ENCODE data around the gene TEKT1.
"Not testable (repeated sequence)": the region's sequence is repeated elsewhere in the genome, so short reads cannot be mapped to it uniquely, and the experiment has no call there.

TEKT1 gene

DNA sequence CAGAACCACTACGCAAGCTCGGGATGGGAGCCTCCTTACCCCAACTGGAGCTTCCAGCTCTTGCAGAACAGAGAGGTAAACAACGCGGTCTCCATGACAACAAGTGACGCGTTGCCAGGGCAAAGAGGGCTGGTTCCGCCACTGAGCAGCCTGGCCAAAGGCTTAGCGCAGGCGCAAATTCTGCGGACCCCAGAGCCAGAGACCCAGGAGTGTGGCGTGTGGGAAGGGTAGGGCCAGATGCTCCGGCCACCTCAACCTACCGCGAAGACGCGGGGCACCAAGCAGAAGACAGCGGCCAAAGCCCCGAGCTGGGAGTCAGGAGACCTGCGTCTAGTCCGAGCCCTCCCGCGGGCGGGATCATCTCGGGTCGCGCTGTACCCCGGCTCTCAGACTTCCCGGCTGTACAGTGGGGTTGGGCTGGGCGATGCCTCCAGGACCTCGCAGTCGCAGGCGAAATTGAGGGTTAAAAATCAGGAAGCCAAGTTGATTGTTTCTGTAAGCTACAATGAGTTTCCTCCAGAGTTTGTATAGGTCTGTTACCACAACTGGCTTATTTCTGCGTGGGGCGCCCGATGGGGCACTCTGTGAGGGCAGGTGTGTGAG is at the start of gene TEKT1:
TEKT1 (minus strand) TSS at position 69 of the 603 bp plus-strand sequence. CDS start 1,353 bp downstream, outside the sequence.
- DNase-seq, result peak; percentile 63

DNA sequence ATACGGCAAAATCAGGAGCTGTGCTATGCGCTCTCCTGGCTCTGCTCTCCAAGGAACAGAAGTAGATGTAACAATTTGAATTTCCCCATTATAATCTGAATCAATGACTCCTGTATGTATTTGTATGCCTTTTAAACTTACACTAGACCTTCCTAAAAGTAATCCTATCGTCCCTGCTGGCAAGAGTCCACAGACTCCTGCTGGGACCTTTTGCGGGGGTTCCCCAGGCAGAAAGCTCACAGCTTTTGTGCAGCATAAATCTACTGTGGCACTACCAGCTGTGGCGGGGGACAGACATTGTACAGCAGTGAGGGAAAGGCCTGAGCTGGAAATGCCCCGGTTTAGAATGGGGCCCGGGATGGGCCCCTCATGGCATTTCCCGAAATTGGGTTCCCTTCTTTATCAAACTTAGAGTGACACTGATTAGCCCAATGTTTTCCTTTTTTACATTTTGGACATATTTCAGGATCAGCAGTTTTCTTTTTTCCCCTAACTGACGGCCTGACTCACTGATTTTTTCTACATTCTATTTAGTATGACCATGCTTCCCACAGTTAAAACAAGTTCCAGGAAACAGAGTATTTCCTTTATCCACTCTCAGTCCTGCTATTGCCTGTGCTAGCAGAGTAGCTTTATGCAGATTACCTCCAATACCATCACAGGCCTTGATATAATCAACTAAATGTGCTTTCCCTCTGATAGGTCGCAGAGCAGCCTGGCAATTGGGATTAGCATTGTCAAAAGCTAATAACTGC is 47.9 kb upstream of the TEKT1 start:
- not testable (repeated sequence) for DNase-seq

DNA sequence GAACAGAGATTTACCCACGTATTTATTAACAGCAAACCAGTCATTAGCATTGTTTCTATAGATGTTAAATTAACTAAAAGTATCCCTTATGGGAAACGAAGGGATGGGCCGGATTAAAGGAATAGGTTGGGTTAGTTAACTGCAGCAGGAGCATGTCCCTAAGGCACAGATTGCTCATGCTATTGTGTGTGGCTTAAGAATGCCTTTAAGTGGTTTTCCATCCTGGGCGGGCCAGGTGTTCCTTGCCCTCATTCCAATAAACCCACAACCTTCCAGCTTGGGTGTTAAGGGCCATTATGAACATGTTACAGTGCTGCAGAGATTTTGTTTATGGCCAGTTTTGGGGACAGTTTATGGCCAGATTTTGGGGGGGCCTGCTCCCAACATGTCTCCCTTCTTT is 43.7 kb upstream of the TEKT1 start:
- DNase-seq, result not testable (repeated sequence)

DNA sequence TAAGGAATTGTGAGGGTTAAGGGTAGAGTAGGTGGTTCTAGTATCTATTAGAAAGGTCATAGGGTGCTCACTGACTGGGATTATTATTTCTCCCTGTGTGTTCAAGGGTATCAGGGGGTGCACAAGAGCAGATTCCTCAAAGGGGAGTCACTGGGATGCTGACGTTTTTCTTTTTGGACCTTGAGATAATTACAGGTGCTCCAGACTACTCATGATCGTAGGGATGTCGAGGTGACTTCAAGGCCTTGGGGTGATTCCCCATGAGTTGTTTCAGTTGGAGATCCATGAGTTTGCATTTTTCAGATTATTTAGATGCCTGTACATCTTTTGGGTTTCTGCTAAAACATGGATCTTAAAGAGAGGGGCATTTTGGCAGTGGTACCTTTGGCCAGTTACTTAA is 41.4 kb upstream of the TEKT1 start:
- DNase-seq, result no peak

DNA sequence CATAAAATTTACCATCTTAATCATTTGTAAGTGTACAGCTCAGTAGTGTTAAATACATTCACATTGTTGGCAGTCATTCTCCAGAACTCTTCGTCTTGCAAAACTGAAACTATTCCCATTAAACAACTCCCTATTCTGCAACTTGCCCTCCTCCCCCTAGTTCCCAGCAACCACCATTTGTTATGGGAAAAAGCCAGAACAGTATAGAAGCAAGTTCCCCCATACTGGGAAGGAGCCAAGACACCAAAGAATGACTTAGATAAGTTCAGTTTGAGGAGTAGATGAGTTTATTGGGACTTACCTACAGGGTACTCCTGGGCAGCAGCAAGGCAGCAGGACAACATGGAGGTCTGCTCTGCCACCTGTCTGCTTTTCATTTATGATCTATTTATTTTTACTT is 39.3 kb upstream of the TEKT1 start:
- no peak for DNase-seq

- DNase-seq, result no peak
Measured at GRCh38 chr17:6868582-6868981, 37.1 kb upstream of the TEKT1 start.

DNA sequence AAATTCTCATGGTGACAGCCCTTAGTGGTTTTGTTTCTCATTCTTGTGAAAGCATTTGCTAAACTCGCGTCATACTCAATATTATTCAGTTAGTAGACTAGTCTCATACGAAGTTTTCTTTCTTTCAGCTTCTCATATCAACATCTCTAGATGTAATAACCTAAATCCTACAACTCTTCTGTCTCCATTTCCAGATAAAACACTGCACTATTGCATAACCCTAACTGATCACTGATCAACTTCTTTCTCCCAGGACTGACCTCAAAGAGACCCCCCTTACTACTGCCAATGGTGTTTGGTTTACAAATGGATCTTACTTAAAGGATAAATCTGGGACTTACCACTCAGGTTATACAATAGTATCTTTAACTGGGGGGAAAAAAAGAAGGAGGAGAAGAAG is 36.3 kb upstream of the TEKT1 start:
- DNase-seq, result no peak

GRCh38 chr17:6862825-6863224 is 31.3 kb upstream of the TEKT1 start:
- DNase-seq, result no peak

- DNase-seq, result no peak
Measured at GRCh38 chr17:6862122-6862521, 30.6 kb upstream of the TEKT1 start.

DNA sequence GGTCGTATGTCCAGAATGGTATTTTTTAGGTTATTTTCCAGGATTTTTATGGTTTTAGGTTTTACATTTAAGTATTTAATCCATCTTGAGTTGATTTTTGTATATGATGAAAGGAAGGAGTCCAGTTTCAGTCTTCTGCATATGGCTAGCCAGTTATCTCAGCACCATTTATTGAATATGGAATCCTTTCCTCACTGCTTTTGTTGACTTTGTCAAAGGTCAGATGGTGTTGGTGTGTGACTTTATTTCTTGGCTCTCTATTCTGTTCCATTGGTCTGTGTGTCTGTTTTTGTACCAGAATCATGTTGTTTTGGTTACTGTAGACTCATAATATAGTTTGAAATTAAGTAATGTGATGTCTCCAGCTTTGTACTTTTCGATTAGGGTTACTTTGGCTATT is 26.4 kb upstream of the TEKT1 start:
- DNase-seq, result no peak

DNA sequence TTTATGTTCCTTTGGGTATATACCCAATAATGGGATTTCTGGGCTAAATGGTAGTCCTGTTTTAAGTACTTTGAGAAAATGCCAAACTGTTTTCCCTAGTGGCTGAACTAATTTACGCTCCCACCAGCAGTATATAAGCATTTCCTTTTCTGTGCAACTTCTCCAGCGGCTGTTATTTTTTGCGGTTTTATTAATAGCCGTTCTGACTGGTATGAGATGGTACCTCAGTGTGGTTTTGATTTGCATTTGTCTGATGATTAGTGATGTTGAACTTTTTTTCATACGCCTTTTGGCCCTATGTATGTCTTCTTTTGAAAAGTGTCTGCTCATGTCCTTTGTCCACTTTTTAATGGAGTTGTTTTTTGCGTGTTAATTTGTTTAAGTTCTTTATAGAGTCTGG is 25.8 kb upstream of the TEKT1 start:
- DNase-seq, result no peak

DNA sequence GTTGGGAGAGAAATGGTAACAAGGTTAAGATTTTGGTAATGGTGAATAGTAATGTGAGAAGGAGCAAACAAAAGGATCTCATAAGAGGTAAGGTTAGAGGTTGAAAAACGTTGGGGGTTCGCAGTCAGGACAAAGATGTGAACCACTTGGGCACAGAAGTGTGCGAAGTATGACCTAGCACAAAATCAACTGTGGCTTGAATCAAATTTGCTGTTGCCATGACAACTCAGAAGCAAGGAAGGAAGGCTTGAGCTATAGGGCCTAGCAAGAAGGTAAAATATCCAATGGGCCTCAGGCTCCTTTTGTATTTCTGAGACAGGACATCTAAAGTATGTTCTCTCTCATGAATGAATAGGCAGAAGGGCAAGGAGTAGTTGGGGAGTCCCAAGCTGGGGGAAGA is 24.5 kb upstream of the TEKT1 start:
- DNase-seq, result no peak

GRCh38 chr17:6853764-6854442 is 22.4 kb upstream of the TEKT1 start:
- DNase-seq, result peak; percentile 15

DNA sequence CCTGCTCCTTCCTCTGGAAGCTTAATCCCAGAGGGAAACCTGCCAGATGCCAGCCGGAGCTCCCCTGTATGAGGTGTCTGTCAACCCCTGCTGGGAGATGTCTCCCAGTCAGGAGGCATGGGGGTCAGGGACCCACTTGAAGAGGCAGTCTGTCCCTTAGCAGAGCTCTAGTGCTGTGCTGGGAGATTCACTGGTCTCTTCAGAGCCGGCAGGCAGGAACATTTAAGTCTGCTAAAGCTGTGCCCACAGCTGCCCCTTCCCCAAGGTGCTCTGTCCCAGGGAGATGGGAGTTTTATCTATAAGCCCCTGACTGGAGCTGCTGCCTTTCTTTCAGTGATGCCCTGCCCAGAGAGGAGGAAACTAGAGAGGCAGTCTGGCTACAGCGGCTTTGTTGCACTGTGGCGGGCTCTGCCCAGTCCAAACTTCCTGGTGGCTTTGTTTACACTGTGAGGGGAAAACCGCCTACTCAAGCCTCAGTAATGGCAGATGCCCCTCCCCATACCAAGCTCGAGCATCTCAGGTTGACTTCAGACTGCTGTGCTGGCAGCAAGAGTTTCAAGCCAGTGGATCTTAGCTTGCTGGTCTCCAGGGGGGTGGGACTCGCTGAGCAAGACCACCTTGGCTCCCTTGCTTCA is 17.1 kb upstream of the TEKT1 start:
- DNase-seq, result not testable (repeated sequence)

DNA sequence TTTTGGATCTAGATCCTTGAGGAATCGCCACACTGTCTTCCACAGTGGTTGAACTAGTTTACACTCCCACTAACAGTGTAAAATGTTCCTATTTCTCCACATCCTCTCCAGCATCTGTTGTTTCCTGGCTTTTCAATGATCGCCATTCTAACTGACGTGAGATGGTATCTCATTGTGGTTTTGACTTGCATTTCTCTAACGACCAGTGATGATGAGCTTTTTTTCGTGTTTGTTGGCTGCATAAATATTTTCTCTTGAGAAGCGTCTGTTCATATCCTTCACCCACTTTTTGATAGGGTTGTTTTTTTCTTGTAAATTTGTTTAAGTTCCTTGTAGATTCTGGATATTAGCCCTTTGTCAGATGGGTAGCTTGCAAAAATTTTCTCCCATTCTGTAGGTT is 14.6 kb upstream of the TEKT1 start:
- DNase-seq, result not testable (repeated sequence)

DNA sequence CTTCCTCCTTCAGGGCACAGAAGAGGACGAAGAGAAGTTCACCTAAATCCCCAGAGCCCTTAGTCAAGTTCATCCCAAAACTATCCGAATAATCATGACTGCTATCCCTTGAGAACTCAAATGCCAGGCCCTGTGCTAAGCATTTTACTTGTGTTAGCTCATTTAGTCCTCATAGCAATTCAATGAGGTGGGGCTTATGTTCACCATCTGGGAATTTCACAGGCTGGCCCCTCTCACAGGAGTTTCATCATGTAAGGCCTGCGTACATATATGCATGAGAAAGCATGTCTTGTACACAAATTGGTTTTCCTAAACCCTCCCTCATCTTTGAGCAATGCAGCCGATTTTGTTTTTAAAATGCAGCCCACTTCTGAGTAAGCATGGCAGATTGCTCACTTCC is 12.9 kb upstream of the TEKT1 start:
- DNase-seq, result not testable (repeated sequence)

GRCh38 chr17:6843241-6843880 is 11.8 kb upstream of the TEKT1 start:
- no peak for DNase-seq

DNA sequence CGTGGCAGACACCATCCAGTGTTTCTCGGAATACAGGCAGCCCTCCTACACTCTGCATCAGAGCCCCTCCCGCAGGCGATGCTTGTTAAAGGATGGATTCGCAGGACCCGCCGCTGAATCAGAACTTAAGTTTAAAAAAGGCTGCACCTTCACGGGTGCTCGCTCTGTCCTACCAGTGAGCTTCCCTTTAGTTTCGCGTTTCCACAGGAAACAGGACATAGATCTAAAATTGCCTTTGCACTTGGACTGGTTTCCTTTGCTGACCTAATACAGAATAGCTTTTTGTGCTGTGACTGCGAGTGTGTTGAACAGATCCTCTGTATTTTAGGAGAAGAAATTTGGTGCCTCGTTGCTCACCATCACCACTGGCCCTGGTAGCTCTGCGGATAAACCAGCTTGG is 10.2 kb upstream of the TEKT1 start:
- not testable (repeated sequence) for DNase-seq

DNA sequence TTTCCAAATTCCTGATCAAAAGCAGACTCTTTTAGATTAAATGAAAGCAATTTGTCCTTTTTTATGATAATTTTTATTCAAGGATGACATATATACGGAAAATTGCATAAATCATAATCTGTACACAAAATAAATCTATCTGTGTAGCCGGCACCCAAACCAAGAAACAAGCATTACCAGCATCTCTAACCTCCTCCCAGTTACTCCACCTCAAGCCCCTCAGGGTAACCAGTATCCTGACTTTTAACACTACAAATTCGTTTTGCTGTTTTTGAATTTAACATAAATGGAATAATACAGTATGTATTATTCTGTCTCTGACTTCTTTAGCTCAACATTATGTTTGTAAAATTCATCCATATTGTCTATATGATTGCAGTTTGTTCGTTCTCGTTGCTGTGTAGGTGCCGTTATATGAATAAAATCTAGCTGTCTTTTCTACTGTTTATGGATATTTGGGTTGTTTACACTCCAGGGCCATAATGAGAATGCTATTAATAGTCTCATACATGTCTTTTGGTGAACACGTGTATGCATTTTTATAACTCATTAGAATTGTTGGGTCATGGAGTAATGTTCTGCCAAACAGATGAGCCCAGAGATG is 1.0 kb downstream of the TEKT1 start:
- DNase-seq, result no peak

- no peak for DNase-seq
Measured at GRCh38 chr17:6823011-6823442, 8.5 kb downstream of the TEKT1 start.

- no peak for DNase-seq
Measured at GRCh38 chr17:6818938-6819337, 12.6 kb downstream of the TEKT1 start.

DNA sequence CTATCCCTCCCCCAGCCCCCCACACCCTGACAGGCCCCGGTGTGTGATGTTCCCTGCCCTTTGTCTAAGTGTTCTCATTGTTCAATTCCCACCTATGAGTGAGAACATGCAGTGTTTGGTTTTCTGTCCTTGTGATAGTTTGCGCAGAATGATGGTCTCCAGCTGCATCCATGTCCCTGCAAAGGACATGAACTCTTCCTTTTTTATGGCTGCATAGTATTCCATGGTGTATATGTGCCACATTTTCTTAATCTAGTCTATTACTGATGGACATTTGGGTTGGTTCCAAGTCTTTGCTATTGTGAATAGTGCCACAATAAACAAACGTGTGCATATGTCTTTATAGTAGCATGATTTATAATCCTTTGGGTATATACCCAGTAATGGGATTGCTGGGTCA is 15.2 kb downstream of the TEKT1 start:
- DNase-seq, result not testable (repeated sequence)

DNA sequence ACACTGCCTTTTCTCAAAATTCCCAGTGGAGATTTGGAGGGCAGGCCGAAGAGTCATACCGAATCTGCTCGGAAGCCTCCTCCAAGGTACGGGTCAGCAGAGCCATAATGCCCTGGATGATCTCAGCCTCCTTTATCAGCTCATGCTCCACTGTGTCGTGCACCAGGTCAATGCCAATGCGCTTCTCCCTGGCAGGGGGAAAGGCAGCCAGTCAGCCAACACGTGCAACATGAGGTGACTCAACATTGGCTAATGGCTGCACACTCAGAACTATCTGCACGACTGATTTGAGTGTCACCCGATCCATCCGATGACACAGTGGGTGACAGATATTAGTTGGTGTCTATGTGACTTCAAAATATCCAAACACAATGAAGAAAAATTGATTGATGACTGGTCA is 15.8 kb downstream of the TEKT1 start:
- DNase-seq, result peak; percentile 22

Measured in stimulated activated CD4-positive, alpha-beta T cell treated with anti-CD3 and anti-CD28 coated beads, Interleukin-1b, Interleukin-23, amount 100 ng/mL, for 48 hours (primary cell).